Right cardiac atrium (tissue), 5 donors: ENCODE data around the gene CASK. TPM values are rescaled to one million over a fixed set of nuclear protein-coding genes. Genes with fewer than 3 reads are reported as not detected.
"Not testable (repeated sequence)": the region's sequence is repeated elsewhere in the genome, so short reads cannot be mapped to it uniquely, and the experiment has no call there.

ENCODE experiments used
- ATAC-seq, 2 donors: fragments of 200-7000 bp; cut with Tn5 transposase; one replicate each; pipeline versions ENCODE4 v1.8.0 to v1.9.1; 2020; ENCODE audit warnings: moderate library complexity in 2 of 2, mild to moderate bottlenecking in 1 of 2
- DNase-seq, 3 donors: peaks; one replicate each; pipeline ENCODE4 v3.0.0-alpha.2; 2020
- H3K27ac ChIP-seq: one replicate; pipeline ENCODE4 v1.5.1; 2013; ENCODE audit warnings: mild to moderate bottlenecking, low read length, control low read depth, moderate library complexity
- H3K27me3 ChIP-seq: one replicate; pipeline ENCODE4 v1.6.1; 2013; ENCODE audit not compliant: control insufficient read depth, insufficient read depth
- H3K4me1 ChIP-seq: one replicate; pipeline ENCODE4 v1.6.1; 2013; ENCODE audit warnings: low read length; ENCODE audit not compliant: control insufficient read depth, insufficient read depth
- H3K4me3 ChIP-seq: one replicate; pipeline ENCODE4 v1.5.1; 2013; ENCODE audit warnings: low read length, control low read depth
- H3K9me3 ChIP-seq: one replicate; pipeline ENCODE4 v1.6.1; 2013; ENCODE audit warnings: low read length; ENCODE audit not compliant: control insufficient read depth
- WGBS: extraction: QIAGEN DNeasy Blood & Tissue Kit; methylation state at CpG from one replicate; pipeline ENCODE4 v1.1.7; 2013; 5-methylcytosine and 5-hydroxymethylcytosine counted together
- intact Hi-C, 4 donors: fragments of 100-400 bp; cut with DNase I; formaldehyde crosslinking; loops; one replicate each; pipeline versions ENCODE4 v1.11.0 to v1.14.0; 2022 to 2023
- polyA plus RNA-seq: library from polyadenylated mRNA; stranded (reverse); fragments of 200-250 nt; gene quantifications from one replicate; pipeline ENCODE4 v1.2.3, GENCODE V29; 2013
- total RNA-seq, 4 donors: library from RNA; stranded (reverse); fragmentation: NEBNext Ultra II Directional; extraction: Animal tissue kit (Norgen Biotek cat#: 25700); gene quantifications; one replicate each; pipeline ENCODE4 v1.2.1, GENCODE V29; 2021
- donor health status: healthy with polysubstance abuse.
- donor health status: DM: no; HTN: yes; CAD: no.
- donor health status: DM: no; HTN: no; CAD: no.
- donor health status: DM: no; HTN: yes; CAD: no; lungs with severe emphysema.
- donor health status: DM: yes; HTN: yes; CAD: no.

CASK gene
- total and polyA plus RNA-seq, 5 donors = 3.3 to 17.5 (median 16.8) TPM

GRCh38 chrX:41730081-41730480, 193.3 kb downstream of the CASK start:
- H3K27ac ChIP-seq = no peak overlapping the region
- H3K9me3 ChIP-seq = no peaks in the 10 kb centered on the region
- no peaks in the 10 kb centered on the region for H3K4me1 ChIP-seq
- no peak for DNase-seq
- H3K4me3 ChIP-seq = no peak overlapping the region
- H3K27me3 ChIP-seq = no peaks in the 10 kb centered on the region
- intact Hi-C loops = no loop called here
- no peak for ATAC-seq
- WGBS = 56% methylated on average over 2 of the region's 2 CpGs

- Histone ChIP-seq H3K27ac (no peak overlapping the region), H3K9me3 (no peaks in the 10 kb centered on the region), H3K4me3 (no peak overlapping the region), H3K4me1 (no peaks in the 10 kb centered on the region), H3K27me3 (no peaks in the 10 kb centered on the region)
- DNase-seq (no peak), ATAC-seq (no peak)
- WGBS = 91% methylated on average over 3 of the region's 3 CpGs
- intact Hi-C loops = no loop called here
Observed at GRCh38 chrX:41728125-41728524, 195.2 kb downstream of the CASK start.

- 71% methylated on average over 2 of the region's 2 CpGs for WGBS
- no peaks in the 10 kb centered on the region for H3K9me3 ChIP-seq
- no peak within 1 kb of the TSS for H3K27ac ChIP-seq
- ATAC-seq = no peak
- no peaks in the 10 kb centered on the region for H3K4me1 ChIP-seq
- no peaks in the 10 kb centered on the region for H3K27me3 ChIP-seq
- DNase-seq = no peak
- no peak within 1 kb of the TSS for H3K4me3 ChIP-seq
- intact Hi-C loops = no loop called here
Observed at GRCh38 chrX:41723826-41724225, 199.5 kb downstream of the CASK start, which contains the start of gene GPR82. TSS of gene GPR82 (plus strand) at chrX:41724181. CDS start at chrX:41727027, 2,846 bp downstream.

DNA sequence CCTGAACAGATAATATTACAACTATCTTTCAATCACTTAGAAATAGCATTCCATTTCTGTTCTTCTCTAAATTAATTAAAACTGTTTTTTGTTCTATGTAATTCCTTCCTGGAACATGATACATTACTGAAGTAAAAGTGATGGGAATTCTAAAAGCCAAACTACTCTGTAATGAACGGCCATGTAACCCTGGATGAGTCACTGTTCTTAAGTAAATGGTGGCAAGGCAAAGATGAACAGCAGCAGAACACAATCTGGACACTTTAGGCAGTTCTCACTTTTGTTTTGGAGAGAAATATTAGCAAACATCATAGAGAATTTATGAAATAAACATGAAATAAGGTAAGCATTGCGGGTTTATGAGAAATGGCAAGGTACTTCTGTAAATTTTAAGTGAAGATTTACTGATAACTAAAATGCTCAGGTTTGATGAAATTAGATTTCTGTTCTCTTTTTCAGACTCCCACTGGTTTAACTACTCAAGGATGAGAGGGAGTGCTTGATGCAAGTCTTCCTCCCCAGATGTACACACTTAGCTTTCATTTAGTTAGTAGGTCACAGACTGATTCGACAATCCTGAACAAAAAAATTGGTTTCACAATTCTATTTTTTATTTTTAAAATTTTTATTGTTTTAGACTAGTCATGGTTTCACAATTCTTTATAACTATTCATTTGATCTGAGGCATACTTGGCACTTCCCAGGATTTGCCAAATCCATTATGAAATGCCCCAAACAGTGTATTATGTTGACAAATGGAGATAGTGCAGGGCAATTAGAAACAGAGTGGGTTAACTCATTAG, 200.3 kb downstream of the CASK start:
- Histone ChIP-seq H3K9me3 (no peaks in the 10 kb centered on the region), H3K4me3 (no peak overlapping the region), H3K27me3 (no peaks in the 10 kb centered on the region), H3K4me1 (no peaks in the 10 kb centered on the region), H3K27ac (no peak overlapping the region)
- ATAC-seq = no peak
- DNase-seq = no peak
- 81% methylated on average over 3 of the region's 3 CpGs for WGBS
- intact Hi-C loops = no loop called here

DNA sequence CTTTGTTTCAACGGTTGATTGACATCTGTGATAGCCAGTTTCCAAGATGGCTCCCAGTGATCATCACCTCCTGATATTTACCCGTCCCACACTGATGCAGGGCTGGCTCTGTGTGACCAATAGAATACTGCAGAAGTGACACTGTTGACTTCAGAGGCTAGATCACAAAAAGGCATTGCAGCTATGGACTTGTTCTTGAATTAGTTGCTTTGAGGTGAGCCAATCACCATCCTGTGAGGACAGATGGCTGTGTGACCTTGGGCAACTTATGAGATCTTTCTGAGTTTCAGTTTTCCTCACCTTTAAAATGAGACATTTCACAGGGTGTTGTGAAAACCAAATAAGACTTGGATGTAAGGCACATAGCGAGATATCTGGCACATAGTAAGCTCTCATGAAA, 201.1 kb downstream of the CASK start:
- Histone ChIP-seq H3K4me1 (no peaks in the 10 kb centered on the region), H3K27me3 (no peaks in the 10 kb centered on the region), H3K9me3 (no peaks in the 10 kb centered on the region), H3K27ac (no peak overlapping the region), H3K4me3 (no peak overlapping the region)
- no peak for DNase-seq
- WGBS = 94% methylated on average over 3 of the region's 3 CpGs
- intact Hi-C loops = no loop called here
- no peak for ATAC-seq

DNA sequence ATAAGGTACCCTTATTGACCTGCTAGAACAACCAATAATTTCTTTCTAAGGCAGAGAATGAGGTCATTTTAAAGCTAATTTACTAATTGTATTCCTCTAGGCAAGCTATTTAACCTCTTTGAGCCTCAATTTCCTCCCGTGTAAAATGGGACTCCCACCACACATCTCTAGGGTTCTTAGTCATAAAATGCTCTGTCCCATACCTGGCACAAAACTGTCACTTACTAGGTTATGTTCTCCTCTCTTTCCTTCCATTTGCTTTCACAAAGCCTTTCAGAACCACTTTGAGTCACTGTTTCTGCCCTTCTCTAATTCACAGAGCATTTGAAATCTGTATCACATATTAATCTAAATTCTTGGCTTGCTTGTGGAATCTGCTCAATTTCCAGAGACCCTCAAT, 201.8 kb downstream of the CASK start:
- Histone ChIP-seq H3K4me3 (no peak overlapping the region), H3K4me1 (no peaks in the 10 kb centered on the region), H3K9me3 (no peaks in the 10 kb centered on the region), H3K27me3 (no peaks in the 10 kb centered on the region), H3K27ac (no peak overlapping the region)
- intact Hi-C loops = no loop called here
- 92% methylated on average over 1 of the region's 1 CpG for WGBS
- DNase-seq = no peak
- ATAC-seq = no peak

DNA sequence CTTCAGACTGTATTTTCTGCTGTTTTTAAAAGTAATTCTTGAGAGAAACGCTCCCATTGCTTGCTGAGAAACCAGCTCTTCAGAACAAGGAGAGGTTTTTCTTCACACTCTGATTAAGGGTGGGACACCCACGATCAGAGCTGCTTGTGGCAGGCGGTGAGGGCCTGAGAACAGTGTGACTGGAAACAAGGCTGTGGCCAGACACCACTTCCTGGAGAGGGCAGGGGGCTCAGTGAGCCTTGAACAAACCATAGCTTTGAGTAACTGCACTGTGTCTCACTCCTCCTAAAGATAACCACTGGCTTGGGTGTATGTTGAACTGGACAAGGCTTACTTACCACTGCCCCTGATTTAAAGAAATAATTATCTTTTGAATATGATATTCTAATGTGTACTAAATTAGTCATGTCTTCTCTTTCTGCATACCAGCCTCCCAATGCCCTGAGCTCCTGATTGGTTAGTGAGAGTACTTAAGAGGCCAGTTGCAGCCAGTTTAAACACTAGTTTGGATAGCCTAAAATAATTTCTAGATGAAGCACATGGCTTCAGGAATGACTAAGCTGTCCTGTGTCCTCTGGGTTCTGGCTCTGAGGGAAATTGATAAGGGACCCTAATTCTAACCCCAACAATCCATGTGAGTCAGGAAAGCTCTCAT, 203.1 kb downstream of the CASK start:
- DNase-seq = no peak
- 88% methylated on average over 3 of the region's 3 CpGs for WGBS
- no peaks in the 10 kb centered on the region for H3K9me3 ChIP-seq
- no peak overlapping the region for H3K4me3 ChIP-seq
- no peaks in the 10 kb centered on the region for H3K4me1 ChIP-seq
- ATAC-seq = no peak
- intact Hi-C loops = no loop called here
- H3K27ac ChIP-seq = no peak overlapping the region
- no peaks in the 10 kb centered on the region for H3K27me3 ChIP-seq

DNA sequence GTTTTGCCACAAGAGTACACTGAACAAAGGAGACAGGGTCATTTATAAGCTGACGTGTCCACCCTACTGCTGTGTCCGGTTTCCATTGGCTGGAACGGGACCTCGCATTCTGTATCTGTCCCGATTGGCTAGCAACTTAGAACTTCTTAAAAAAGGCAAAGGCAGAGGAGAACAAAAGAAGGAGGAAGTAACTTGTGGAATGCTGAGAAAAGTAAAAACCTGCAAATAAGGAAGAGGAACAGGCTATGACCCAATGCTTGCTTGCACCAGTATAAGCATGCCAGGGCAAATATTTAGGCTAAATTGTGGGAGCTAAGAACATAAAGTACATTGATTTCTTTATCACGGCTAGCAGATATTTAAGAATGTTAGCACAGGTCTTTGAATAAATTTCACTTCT, 203.7 kb downstream of the CASK start:
- H3K4me3 ChIP-seq, ATAC-seq, H3K27ac ChIP-seq, H3K4me1 ChIP-seq, H3K9me3 ChIP-seq, intact Hi-C loops, H3K27me3 ChIP-seq, DNase-seq: not testable (repeated sequence)
- 85% methylated on average over 6 of the region's 6 CpGs for WGBS

- 90% methylated on average over 4 of the region's 4 CpGs for WGBS
- Histone ChIP-seq H3K4me3 (no peak overlapping the region), H3K4me1 (no peaks in the 10 kb centered on the region), H3K27me3 (no peaks in the 10 kb centered on the region), H3K9me3 (no peaks in the 10 kb centered on the region), H3K27ac (no peak overlapping the region)
- intact Hi-C loops = no loop called here
- no peak for ATAC-seq
- DNase-seq = no peak
Observed at GRCh38 chrX:41718481-41719235, 204.7 kb downstream of the CASK start.

DNA sequence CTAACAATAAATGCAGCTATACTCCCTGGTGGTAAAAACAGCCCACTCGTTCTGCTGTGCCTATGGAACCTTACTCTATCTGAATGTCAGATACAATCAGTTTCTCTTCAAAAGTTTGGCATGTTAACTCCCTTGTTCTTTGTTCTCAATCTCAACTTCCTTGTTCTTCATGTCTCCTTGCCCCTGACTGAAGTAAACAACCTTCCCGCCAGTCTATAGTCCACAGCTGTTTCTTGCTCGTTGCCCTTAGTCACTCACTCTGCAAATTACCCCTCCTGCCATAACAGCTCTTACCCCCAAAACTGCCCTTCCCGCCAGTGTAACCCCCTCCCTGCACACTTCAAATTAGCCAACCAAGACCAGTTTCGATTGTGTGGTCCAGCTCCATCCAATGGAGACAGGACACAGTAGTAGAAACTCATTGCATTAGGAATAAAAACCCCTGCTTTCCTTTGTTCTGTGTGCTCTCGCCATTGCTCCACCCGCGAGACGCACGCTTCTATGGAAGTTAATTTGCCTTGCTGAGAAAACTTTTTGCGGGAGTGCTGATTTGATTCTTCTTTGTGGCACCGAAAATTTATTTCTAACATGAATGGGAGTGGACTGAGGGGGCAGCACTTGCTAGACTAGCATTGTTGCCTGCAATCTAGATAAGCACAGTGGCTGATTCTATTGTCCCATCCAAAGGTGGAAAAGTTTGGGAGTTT, 206.4 kb downstream of the CASK start:
- 92% methylated on average over 12 of the region's 12 CpGs for WGBS
- DNase-seq (no peak), ATAC-seq (no peak)
- H3K4me1 ChIP-seq = no peaks in the 10 kb centered on the region
- intact Hi-C loops = no loop called here
- no peak overlapping the region for H3K27ac ChIP-seq
- H3K4me3 ChIP-seq = no peak overlapping the region
- H3K9me3 ChIP-seq = no peaks in the 10 kb centered on the region
- H3K27me3 ChIP-seq = no peaks in the 10 kb centered on the region
